Measurements from ENCODE around the gene MYOCD. TPM values are rescaled to one million over a fixed set of nuclear protein-coding genes. Genes with fewer than 3 reads are reported as not detected.

The MYOCD gene
- total RNA-seq, 1 experiment from 2014 or later = not detected

DNA sequence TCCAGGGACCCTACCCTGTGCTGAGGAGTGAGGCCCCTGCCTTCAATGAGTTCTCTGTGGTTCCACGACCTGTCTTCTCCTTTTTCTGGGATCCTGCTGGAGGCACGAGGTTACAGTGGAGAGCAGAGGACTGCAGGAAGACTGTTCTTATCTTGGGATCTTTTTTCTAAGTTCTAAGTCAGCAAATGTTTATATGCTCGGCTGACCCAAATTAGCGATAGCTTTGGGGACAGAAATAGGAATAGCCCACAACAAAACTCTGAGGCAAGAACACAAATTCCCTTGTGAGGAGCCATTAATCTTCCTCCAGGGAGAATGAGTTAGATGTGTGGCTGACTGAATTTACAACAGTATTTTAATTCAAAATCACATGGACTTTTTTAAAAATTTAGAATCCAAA lies 46.7 kb downstream of the MYOCD start:
- Histone ChIP-seq H3K27me3 (ENCODE audit: control insufficient read depth, insufficient read depth, low read length) (no peaks in the 10 kb centered on the region), H3K9me3 (ENCODE audit: control insufficient read depth, insufficient read depth, low read depth, low read length) (no peaks in the 10 kb centered on the region), H3K36me3 (ENCODE audit: control insufficient read depth, insufficient read depth, low read length) (no peaks in the 10 kb centered on the region), H3K4me1 (ENCODE audit: control insufficient read depth, insufficient read depth, low read length) (no peaks in the 10 kb centered on the region), H3K27ac (ENCODE audit: low read length) (no peak overlapping the region), H3K4me3 (ENCODE audit: low read depth in 2 of 2, low read length in 2 of 2) (no peak overlapping the region)
- ATAC-seq (no peak), DNase-seq (ENCODE audit: low read depth, low spot score) (no peak)
- ChIA-PET POLR2A (no interaction called here), CTCF (no interaction called here)
- in situ Hi-C loops (cut with HindIII; ENCODE audit: low pct_unique_long_range_greater_than_20kb, low sequenced_read_pairs) (no loop called here), intact Hi-C loops (cut with micrococcal nuclease; ENCODE audit: unreplicated experiment) (no loop called here)
- TF ChIP-seq, protein P1, sequence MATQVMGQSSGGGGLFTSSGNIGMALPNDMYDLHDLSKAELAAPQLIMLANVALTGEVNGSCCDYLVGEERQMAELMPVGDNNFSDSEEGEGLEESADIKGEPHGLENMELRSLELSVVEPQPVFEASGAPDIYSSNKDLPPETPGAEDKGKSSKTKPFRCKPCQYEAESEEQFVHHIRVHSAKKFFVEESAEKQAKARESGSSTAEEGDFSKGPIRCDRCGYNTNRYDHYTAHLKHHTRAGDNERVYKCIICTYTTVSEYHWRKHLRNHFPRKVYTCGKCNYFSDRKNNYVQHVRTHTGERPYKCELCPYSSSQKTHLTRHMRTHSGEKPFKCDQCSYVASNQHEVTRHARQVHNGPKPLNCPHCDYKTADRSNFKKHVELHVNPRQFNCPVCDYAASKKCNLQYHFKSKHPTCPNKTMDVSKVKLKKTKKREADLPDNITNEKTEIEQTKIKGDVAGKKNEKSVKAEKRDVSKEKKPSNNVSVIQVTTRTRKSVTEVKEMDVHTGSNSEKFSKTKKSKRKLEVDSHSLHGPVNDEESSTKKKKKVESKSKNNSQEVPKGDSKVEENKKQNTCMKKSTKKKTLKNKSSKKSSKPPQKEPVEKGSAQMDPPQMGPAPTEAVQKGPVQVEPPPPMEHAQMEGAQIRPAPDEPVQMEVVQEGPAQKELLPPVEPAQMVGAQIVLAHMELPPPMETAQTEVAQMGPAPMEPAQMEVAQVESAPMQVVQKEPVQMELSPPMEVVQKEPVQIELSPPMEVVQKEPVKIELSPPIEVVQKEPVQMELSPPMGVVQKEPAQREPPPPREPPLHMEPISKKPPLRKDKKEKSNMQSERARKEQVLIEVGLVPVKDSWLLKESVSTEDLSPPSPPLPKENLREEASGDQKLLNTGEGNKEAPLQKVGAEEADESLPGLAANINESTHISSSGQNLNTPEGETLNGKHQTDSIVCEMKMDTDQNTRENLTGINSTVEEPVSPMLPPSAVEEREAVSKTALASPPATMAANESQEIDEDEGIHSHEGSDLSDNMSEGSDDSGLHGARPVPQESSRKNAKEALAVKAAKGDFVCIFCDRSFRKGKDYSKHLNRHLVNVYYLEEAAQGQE (IDR thresholded peaks at IDR 0.05; ENCODE audit: insufficient read depth in 1 of 2, low read depth in 2 of 2, low read length in 1 of 2) = no peak
- TF ChIP-seq POLR2AphosphoS5 (IDR thresholded peaks at IDR 0.05; ENCODE audit: low read depth, low read length) (no peak), TCF7L2 (IDR thresholded peaks at IDR 0.05; ENCODE audit: low read depth, low read length) (no peak), SIN3A (IDR thresholded peaks at IDR 0.05; ENCODE audit: borderline replicate concordance, insufficient read depth, low read depth, low read length) (no peak)
- TF ChIP-seq, protein P2, sequence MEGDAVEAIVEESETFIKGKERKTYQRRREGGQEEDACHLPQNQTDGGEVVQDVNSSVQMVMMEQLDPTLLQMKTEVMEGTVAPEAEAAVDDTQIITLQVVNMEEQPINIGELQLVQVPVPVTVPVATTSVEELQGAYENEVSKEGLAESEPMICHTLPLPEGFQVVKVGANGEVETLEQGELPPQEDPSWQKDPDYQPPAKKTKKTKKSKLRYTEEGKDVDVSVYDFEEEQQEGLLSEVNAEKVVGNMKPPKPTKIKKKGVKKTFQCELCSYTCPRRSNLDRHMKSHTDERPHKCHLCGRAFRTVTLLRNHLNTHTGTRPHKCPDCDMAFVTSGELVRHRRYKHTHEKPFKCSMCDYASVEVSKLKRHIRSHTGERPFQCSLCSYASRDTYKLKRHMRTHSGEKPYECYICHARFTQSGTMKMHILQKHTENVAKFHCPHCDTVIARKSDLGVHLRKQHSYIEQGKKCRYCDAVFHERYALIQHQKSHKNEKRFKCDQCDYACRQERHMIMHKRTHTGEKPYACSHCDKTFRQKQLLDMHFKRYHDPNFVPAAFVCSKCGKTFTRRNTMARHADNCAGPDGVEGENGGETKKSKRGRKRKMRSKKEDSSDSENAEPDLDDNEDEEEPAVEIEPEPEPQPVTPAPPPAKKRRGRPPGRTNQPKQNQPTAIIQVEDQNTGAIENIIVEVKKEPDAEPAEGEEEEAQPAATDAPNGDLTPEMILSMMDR (IDR thresholded peaks at IDR 0.05) = no peak
- no TSS peak for BruUV-seq (replicated peaks)

DNA sequence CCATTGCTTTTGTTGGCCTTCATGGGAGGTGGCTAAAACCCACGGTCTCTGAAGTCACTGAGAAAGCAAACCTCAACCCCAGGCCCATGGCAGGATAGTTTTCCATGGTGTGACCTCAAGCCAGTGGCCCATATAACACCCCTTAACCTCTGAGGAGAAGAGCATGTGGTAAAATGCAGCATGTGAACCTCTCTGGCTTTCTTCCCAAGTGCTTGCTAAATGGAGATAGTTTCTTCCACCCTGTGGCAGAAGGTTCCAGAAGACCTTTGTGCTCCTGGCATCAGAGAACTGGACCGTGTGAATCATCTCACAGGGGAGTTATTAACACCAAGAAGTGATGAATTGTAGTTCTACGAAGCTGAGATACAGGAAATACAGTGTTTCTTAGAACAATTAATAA lies 47.3 kb downstream of the MYOCD start:
- TF ChIP-seq, protein P1 (IDR thresholded peaks at IDR 0.05; ENCODE audit: insufficient read depth in 1 of 2, low read depth in 2 of 2, low read length in 1 of 2) = no peak
- no peaks in the 10 kb centered on the region for H3K36me3 ChIP-seq (ENCODE audit: control insufficient read depth, insufficient read depth, low read length)
- BruUV-seq (replicated peaks) = no TSS peak
- DNase-seq (ENCODE audit: low read depth, low spot score) (no peak), ATAC-seq (no peak)
- H3K9me3 ChIP-seq (ENCODE audit: control insufficient read depth, insufficient read depth, low read depth, low read length) = no peaks in the 10 kb centered on the region
- no peak overlapping the region for H3K27ac ChIP-seq (ENCODE audit: low read length)
- in situ Hi-C loops (cut with HindIII; ENCODE audit: low pct_unique_long_range_greater_than_20kb, low sequenced_read_pairs) (no loop called here), intact Hi-C loops (cut with micrococcal nuclease; ENCODE audit: unreplicated experiment) (no loop called here)
- no peak overlapping the region for H3K4me3 ChIP-seq (ENCODE audit: low read depth in 2 of 2, low read length in 2 of 2)
- H3K27me3 ChIP-seq (ENCODE audit: control insufficient read depth, insufficient read depth, low read length) = no peaks in the 10 kb centered on the region
- CTCF ChIA-PET = no interaction called here
- POLR2A ChIA-PET = no interaction called here
- no peaks in the 10 kb centered on the region for H3K4me1 ChIP-seq (ENCODE audit: control insufficient read depth, insufficient read depth, low read length)

Measured in Panc1 (cell line).